Measurements from ENCODE around the gene PLEKHA8.

The PLEKHA8 gene

GRCh38 chr7:30116771-30117170 is 88.6 kb downstream of the PLEKHA8 start:
- Mint-ChIP-seq H3K9me3 (peaks cover 27% of the 10 kb centered on the region), H3K4me3 (no peak overlapping the region), H3K36me3 (ENCODE audit: low read depth) (peaks cover 4% of the 10 kb centered on the region), H3K4me1 (ENCODE audit: low read depth) (peaks cover 3% of the 10 kb centered on the region), H3K27me3 (ENCODE audit: low read depth) (no peaks in the 10 kb centered on the region), H3K27ac (no peak overlapping the region)
- no peak for DNase-seq (ENCODE audit: low spot score)

DNA sequence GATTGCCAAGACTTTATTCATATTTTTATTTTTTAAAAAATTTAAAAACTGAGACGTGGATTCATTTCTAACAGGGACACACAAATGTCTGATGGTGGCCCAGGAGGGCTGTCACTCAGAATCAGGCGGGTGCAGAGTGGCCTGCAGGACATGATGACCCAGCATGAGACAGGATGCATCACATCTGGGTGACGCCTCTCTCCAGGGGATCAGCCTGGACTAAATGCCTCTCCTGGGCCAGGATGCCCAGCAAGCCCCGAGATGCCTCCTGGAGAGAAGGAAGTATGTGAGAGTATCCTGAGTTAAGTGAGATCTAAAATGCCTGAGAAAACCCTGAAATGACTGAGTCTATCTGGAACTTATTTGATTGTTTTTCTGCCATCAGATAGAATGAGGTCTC is 89.7 kb downstream of the PLEKHA8 start:
- peaks cover 3% of the 10 kb centered on the region for H3K4me1 Mint-ChIP-seq (ENCODE audit: low read depth)
- H3K4me3 Mint-ChIP-seq = no peak overlapping the region
- no peaks in the 10 kb centered on the region for H3K27me3 Mint-ChIP-seq (ENCODE audit: low read depth)
- peaks cover 4% of the 10 kb centered on the region for H3K36me3 Mint-ChIP-seq (ENCODE audit: low read depth)
- no peak overlapping the region for H3K27ac Mint-ChIP-seq
- peaks cover 19% of the 10 kb centered on the region for H3K9me3 Mint-ChIP-seq
- no peak for DNase-seq (ENCODE audit: low spot score)

DNA sequence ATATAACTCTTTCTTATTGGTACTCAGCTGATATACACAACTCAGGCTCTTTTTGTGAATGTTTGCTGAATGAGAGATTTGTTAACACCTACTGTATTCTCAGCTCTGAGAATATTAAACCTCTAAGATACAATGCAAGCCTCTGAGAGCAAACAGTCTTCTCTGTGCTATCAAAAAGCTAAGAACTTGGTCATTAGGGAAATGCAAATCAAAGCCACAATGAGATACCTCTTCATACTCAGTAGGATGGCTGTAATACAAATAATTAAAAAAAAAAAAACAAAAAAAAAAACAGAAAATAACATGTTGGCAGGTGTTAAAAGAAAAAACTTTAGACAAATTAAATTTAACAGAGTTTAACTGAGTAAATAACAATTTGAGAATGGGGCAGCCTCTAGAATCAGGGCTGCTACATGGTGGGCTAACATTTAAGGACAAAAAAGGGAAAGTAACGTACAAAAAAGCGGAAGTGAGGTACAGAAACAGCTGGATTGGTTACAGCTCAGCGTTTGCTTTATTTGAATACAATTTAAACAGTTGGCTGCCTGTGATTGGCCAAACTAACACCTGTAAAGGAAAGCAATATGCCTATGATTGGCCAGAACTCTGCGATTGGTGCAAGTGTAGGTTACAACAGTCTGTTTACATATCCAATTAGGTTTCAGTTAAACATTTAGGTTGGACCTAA is 91.8 kb downstream of the PLEKHA8 start:
- H3K36me3 Mint-ChIP-seq (ENCODE audit: low read depth) = no peaks in the 10 kb centered on the region
- H3K4me3 Mint-ChIP-seq = no peak overlapping the region
- DNase-seq (ENCODE audit: low spot score) = no peak
- H3K9me3 Mint-ChIP-seq = peaks cover under 1% of the 10 kb centered on the region
- no peak overlapping the region for H3K27ac Mint-ChIP-seq
- H3K27me3 Mint-ChIP-seq (ENCODE audit: low read depth) = no peaks in the 10 kb centered on the region
- H3K4me1 Mint-ChIP-seq (ENCODE audit: low read depth) = no peaks in the 10 kb centered on the region

GRCh38 chr7:30133736-30134610 is 105.8 kb downstream of the PLEKHA8 start:
- H3K4me1 Mint-ChIP-seq (ENCODE audit: low read depth) = peaks cover 4% of the 10 kb centered on the region
- no peaks in the 10 kb centered on the region for H3K9me3 Mint-ChIP-seq
- H3K36me3 Mint-ChIP-seq (ENCODE audit: low read depth) = no peaks in the 10 kb centered on the region
- H3K27ac Mint-ChIP-seq = peak overlapping the region; percentile 80
- peaks cover 28% of the 10 kb centered on the region for H3K27me3 Mint-ChIP-seq (ENCODE audit: low read depth)
- no peak for DNase-seq (ENCODE audit: low spot score)
- peak overlapping the region; percentile 85 for H3K4me3 Mint-ChIP-seq

DNA sequence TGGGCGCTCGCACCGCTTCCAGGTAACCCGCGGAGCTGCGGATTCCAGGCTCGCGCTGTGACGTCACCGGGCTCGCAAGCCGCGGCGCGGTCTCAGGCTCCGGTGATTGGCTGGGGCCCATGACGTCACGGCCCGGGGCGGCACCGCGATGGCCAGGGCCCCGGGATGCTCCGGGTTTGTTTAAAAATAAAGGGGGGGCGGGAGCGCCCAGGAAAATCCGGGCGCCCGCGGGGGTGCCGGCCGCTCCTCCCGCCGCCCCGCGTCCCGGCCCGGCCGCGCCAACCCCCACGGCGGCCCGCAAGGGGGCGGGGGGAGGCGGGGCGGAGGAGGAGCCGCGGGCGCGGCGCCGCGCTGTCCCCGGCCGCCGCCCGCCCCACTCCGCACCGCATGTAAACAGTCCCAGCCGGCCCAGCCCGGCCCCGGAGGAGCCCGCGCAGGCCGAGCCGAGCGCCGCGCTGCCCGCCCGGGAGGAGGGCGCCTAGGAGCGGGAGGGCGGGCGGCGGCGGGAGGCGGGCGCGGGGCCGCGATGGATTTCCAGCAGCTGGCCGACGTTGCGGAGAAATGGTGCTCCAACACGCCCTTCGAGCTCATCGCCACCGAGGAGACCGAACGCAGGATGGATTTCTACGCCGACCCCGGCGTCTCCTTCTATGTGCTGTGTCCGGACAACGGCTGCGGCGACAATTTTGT is 106.5 kb downstream of the PLEKHA8 start, which contains the start of gene MTURN:
MTURN (plus strand) TSS at position 376 of the 690 bp plus-strand sequence; CDS start at position 527, 151 bp downstream.
- Mint-ChIP-seq H3K4me1 (ENCODE audit: low read depth) (peaks cover 4% of the 10 kb centered on the region), H3K27ac (peak within 1 kb of the TSS; percentile 80), H3K36me3 (ENCODE audit: low read depth) (no peaks in the 10 kb centered on the region), H3K4me3 (peak within 1 kb of the TSS; percentile 86), H3K27me3 (ENCODE audit: low read depth) (peaks cover 26% of the 10 kb centered on the region), H3K9me3 (no peaks in the 10 kb centered on the region)
- peak; percentile 83 for DNase-seq (ENCODE audit: low spot score)

GRCh38 chr7:30135301-30136116 is 107.3 kb downstream of the PLEKHA8 start:
- Mint-ChIP-seq H3K27me3 (ENCODE audit: low read depth) (peaks cover 24% of the 10 kb centered on the region), H3K36me3 (ENCODE audit: low read depth) (no peaks in the 10 kb centered on the region), H3K4me1 (ENCODE audit: low read depth) (peaks cover 4% of the 10 kb centered on the region), H3K9me3 (no peaks in the 10 kb centered on the region), H3K4me3 (peak overlapping the region; percentile 86), H3K27ac (peak overlapping the region; percentile 80)
- peak; percentile 45 for DNase-seq (ENCODE audit: low spot score)

DNA sequence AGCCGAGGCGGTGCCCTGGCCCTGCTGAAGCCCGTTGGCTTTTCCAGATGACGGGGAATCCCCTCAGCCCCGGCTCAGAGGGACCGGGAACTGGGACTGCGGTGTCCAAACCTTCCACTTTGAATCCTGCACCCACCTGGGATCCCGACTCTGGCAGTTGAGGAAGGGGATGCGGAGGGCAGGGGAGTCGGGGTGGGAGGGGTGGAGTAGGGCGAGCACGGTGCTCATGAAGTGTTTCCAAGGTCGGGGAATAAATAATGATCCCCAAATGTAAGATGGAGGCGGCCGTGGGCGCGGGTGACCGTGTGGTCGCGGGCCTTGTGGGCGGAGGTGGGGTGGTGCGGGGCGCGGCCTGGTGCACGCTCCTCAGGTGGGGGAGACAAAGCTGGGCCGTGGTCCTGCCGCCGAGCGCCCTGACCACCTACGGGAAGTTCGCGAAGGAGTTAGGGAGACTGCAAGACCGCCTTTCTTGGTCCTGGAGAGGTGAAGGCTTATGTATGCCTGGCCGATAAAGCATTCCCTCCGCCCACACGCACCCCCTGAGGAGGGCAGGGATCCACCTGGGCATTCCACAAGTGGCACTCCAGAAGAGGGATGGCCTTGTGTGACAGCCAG is 108.0 kb downstream of the PLEKHA8 start:
- H3K36me3 Mint-ChIP-seq (ENCODE audit: low read depth) = no peaks in the 10 kb centered on the region
- peaks cover 4% of the 10 kb centered on the region for H3K4me1 Mint-ChIP-seq (ENCODE audit: low read depth)
- peak overlapping the region; percentile 80 for H3K27ac Mint-ChIP-seq
- H3K4me3 Mint-ChIP-seq = peak overlapping the region; percentile 86
- peaks cover 18% of the 10 kb centered on the region for H3K27me3 Mint-ChIP-seq (ENCODE audit: low read depth)
- H3K9me3 Mint-ChIP-seq = no peaks in the 10 kb centered on the region
- DNase-seq (ENCODE audit: low spot score) = no peak

DNA sequence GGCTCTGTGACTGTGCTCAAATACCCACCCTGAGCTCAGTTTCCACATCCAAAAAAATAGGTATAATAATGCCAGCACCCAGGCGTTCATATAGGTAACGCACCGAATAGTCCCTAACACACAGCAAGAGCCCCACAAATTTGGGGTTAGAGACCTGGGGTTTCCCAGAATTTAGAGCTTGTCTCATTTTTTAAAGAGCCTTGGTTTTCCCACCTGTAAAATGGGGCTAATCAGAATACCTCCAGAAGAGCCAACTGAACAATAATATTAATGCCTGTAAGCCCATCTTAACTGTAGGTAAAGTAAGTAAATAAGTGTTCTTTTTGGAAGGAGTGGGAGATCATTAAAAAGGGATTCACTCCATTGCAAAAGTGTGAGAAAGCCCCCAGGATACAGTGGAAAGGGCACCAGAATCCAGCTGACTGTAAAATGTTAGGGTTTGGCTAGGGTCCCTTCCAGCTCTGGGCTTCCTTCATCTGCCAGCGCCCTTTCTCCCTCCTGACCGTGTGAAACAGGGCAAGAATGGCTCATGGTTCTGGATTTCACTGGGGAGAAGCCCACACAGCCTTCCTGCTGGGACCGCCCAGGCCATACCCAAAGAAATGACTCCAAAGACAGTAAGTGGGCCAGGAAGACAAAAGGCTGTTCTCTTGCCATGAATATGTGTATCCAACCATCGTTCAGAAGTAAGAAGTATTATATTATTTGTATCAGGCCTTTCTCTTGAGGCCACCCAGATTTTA is 108.7 kb downstream of the PLEKHA8 start:
- Mint-ChIP-seq H3K27me3 (ENCODE audit: low read depth) (peaks cover 18% of the 10 kb centered on the region), H3K9me3 (no peaks in the 10 kb centered on the region), H3K4me1 (ENCODE audit: low read depth) (peaks cover 4% of the 10 kb centered on the region), H3K4me3 (peak overlapping the region; percentile 32), H3K27ac (no peak overlapping the region), H3K36me3 (ENCODE audit: low read depth) (no peaks in the 10 kb centered on the region)
- DNase-seq (ENCODE audit: low spot score) = no peak

GRCh38 chr7:30139836-30140384 is 111.7 kb downstream of the PLEKHA8 start:
- Mint-ChIP-seq H3K4me3 (no peak overlapping the region), H3K27ac (no peak overlapping the region), H3K36me3 (ENCODE audit: low read depth) (no peaks in the 10 kb centered on the region), H3K4me1 (ENCODE audit: low read depth) (no peaks in the 10 kb centered on the region), H3K27me3 (ENCODE audit: low read depth) (peaks cover 3% of the 10 kb centered on the region), H3K9me3 (no peaks in the 10 kb centered on the region)
- no peak for DNase-seq (ENCODE audit: low spot score)

GRCh38 chr7:30140456-30140855 is 112.2 kb downstream of the PLEKHA8 start:
- peaks cover 3% of the 10 kb centered on the region for H3K27me3 Mint-ChIP-seq (ENCODE audit: low read depth)
- no peak for DNase-seq (ENCODE audit: low spot score)
- H3K9me3 Mint-ChIP-seq = no peaks in the 10 kb centered on the region
- no peaks in the 10 kb centered on the region for H3K4me1 Mint-ChIP-seq (ENCODE audit: low read depth)
- no peak overlapping the region for H3K27ac Mint-ChIP-seq
- no peaks in the 10 kb centered on the region for H3K36me3 Mint-ChIP-seq (ENCODE audit: low read depth)
- H3K4me3 Mint-ChIP-seq = no peak overlapping the region

DNA sequence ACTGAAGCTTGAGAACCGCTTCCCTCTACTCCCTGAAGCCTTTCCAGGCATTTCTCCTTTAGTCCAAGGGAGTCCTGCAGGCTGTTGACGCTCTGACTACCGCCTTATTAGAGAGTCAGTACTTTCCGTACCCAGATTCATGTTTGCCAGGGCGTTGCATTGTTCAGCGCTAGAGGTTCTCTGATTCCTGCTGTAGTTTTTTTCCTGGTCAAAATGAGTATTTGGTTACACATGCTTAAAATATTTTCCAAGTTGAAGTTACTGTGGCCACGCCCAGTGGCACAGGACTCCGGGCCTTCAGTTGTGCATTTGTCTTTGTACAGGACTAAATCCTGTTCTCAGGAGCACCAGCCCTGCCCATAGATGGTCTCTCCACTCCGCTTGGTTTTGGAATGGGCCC is 114.5 kb downstream of the PLEKHA8 start:
- Mint-ChIP-seq H3K36me3 (ENCODE audit: low read depth) (no peaks in the 10 kb centered on the region), H3K9me3 (no peaks in the 10 kb centered on the region), H3K27ac (no peak overlapping the region), H3K4me3 (no peak overlapping the region), H3K4me1 (ENCODE audit: low read depth) (no peaks in the 10 kb centered on the region), H3K27me3 (ENCODE audit: low read depth) (no peaks in the 10 kb centered on the region)
- no peak for DNase-seq (ENCODE audit: low spot score)

- H3K36me3 Mint-ChIP-seq (ENCODE audit: low read depth) = no peaks in the 10 kb centered on the region
- H3K4me1 Mint-ChIP-seq (ENCODE audit: low read depth) = peaks cover 4% of the 10 kb centered on the region
- H3K9me3 Mint-ChIP-seq = no peaks in the 10 kb centered on the region
- DNase-seq (ENCODE audit: low spot score) = no peak
- no peaks in the 10 kb centered on the region for H3K27me3 Mint-ChIP-seq (ENCODE audit: low read depth)
- H3K4me3 Mint-ChIP-seq = no peak overlapping the region
- no peak overlapping the region for H3K27ac Mint-ChIP-seq
Observed at GRCh38 chr7:30143748-30144251, 115.6 kb downstream of the PLEKHA8 start.

All from T-helper 2 cell treated with Interferon-gamma antibody and Interleukin-4, amounts not matched to agents 5 μg/mL and 100 μg/mL, for 36 hours (primary cell).